PC-3 (cell line): ENCODE results near the gene IGF2BP2.

Experiments used
- CTCF ChIP-seq: fragments of 300-600 bp; sonication (generic); conservative IDR thresholded peaks from 2 replicates; pipeline ENCODE4 v1.5.1; 2017; ENCODE audit warnings: antibody characterized with exemption, low read depth, mild to moderate bottlenecking, low read length
- EZH2 ChIP-seq: fragments of 300-600 bp; sonication (generic); IDR thresholded peaks from one replicate; pipeline ENCODE4 v1.6.1; 2017; ENCODE audit warnings: antibody characterized with exemption, mild to moderate bottlenecking, low read length; ENCODE audit not compliant: unreplicated experiment

DNA sequence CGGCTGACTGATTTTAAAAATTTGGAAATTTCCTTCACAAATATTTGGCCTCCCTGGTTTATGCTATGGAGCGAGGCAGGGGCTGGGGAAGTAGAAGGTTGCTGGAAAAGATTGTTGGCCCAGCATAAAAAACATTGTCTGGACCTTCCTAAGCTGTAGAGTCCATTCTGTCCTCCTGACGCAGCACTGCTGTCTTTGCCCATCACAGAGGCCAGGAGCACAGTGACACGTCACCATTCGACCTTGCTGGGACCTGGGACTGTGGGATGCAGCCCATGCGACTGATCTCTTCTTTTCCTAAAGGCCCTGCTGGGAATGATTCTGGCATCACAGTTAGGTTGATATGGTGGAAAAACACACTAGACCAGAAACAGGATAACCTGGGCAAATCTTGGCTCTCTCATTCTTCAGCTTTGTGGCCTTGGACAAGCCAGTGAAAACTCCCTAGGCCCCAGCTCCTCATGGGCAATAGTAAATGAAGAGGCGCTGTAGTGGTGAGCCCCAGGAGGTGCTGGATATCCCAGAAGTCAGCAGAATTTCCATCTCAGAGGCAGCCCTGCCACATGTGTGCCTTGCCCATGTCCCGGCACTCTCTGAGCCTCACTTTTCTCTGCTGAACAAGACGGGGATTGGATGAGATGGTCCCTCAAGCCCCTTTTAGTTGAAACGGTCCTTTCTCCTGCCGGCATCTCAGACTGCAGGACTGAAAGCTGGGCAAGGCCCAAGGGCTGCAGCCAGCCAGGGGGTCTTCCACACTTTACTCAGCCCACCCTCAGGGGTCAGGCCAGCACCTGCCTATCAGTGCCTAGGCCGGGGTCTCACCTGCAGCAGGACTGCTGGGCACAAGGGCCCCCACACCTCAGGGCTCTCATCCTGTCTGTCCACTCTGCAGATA is 169.2 kb downstream of the IGF2BP2 start:
- TF ChIP-seq CTCF (no peak), EZH2 (no peak)
